Glomerular visceral epithelial cell (primary cell): ENCODE results near the gene EMC8.
"Not testable (repeated sequence)": the region's sequence is repeated elsewhere in the genome, so short reads cannot be mapped to it uniquely, and the experiment has no call there.

Experiments used
- DNase-seq: peaks from one replicate; pipeline ENCODE4 v3.0.0-alpha.2; 2016; ENCODE audit errors: extremely low spot score

The EMC8 gene

DNA sequence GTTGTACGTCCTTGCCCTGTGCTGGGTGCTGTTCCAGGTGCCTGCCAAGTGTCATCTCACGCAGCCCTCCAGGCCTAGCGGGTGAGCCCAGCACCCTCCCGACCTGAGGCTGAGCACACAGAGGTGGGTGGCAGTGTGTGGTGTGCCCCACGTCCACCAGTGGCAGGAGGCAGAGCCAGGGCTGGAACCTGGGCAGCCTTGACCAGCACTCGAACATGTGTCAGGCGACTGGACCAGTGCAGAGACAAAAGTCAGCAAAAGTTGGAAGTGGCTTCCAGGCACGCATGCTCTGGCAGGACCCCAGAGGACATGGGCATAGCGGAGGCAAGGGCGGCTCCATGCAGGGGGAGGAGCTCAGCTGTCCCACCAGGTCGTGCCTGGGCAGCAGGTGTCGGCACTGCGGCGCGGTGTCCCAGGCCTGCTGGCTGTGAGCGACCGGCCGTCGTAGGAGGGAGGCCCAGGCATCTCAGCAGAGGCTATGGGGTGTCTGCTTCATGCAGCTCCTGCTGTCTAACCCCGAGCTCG is 35.9 kb upstream of the EMC8 start:
- DNase-seq = no peak

DNA sequence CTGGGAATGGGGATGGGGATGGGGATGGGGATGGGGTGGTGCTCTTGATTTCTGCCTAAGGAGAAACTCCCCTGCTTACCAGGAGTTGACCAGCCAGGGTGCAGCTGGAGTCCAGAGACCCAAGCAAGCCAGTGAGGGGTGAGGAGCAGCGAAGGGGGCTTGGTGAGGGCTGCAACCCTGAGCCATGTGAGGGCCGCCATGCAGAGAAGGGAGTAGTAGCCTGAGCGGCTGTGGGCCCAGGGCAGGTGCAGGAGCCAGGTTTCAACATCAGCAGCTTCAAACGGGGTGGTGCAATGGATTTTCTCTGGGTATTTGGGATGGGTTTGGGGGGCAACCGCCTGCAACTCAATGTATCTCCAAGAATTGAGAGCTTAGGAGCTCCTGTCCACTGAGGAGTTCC is 35.4 kb upstream of the EMC8 start:
- no peak for DNase-seq

- DNase-seq = no peak
Measured at GRCh38 chr16:85833219-85833920, 34.0 kb upstream of the EMC8 start.

- DNase-seq = no peak
Measured at GRCh38 chr16:85832570-85833218, 33.4 kb upstream of the EMC8 start.

DNA sequence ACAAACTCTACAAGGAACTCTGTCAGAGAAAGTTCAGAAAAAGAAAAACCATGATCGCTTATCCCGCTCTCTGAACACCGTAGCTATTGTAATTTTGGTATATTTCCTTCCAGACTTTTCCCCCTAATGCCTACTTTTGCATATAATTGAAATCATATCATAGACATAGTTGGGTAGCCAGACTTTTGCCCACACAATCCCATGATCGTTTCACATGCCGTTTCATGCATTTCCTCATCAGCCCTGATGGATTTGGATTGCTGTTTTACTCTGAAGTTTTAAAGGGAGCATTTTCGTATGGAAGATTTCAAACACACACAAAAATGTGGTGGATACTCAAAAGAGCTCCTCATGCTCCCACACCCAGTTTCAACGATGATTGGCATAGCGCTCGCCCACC is 31.5 kb upstream of the EMC8 start:
- DNase-seq = no peak

DNA sequence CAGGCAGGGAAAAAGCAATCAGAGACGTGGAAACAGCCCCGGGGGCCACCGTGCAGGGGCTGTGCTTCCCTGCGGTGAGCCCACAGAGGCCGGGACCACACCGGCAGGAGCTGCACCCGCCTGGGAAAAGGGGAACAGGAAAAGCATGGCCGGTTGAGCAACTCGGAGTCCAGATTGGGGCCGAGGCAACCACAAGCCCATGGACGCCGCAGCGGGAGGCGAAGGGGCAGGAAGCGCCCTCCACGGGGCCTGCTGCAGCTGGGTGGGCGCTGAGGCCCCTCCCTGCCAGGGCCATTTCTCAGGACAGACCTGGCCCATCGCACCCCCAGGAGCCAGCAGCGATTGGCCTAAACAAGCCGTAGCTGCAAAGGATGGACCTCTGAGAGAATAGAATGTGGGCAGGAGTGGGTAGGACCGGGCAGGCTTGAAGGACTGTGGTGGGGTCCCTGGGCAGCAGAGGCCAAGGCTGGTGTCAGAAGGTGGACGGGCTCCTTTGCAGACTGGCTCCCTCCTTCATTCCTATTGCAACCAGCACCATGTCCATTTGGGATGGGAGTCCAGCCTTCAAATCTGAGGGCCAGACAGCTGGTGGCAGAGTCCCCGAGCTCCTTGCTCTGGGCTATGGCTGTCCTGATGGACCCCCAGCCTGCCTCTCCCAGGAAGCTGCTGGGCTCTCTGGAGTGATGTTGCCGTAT is 30.6 kb upstream of the EMC8 start:
- no peak for DNase-seq

- DNase-seq = no peak
Measured at GRCh38 chr16:85829171-85829719, 29.9 kb upstream of the EMC8 start.

- no peak for DNase-seq
Measured at GRCh38 chr16:85828166-85828565, 28.8 kb upstream of the EMC8 start.

DNA sequence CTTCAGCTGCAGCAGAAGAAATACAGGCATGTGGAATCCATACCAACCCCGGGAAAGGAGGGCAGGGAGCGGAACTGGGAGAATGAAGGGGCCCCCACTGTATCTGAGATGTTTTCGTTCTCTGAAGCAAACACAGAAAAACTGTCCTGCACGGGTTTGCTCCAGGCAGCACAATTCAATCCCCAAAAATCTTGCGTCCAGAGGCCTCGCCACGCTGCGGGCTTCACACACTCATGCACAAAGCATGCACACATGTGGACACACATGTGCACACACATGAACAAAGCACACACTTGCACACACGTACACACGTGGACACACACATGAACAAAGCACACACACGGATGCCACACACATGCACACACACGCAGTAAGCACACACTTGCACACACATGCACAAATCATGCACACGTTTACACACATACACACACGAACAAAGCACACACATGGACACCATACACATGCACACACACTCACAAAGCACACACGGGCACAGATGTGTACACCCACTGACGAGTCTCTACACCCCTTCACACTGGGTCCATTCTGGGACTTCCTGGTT is 27.4 kb upstream of the EMC8 start:
- no peak for DNase-seq

GRCh38 chr16:85825326-85825725 is 26.0 kb upstream of the EMC8 start:
- DNase-seq = no peak

DNA sequence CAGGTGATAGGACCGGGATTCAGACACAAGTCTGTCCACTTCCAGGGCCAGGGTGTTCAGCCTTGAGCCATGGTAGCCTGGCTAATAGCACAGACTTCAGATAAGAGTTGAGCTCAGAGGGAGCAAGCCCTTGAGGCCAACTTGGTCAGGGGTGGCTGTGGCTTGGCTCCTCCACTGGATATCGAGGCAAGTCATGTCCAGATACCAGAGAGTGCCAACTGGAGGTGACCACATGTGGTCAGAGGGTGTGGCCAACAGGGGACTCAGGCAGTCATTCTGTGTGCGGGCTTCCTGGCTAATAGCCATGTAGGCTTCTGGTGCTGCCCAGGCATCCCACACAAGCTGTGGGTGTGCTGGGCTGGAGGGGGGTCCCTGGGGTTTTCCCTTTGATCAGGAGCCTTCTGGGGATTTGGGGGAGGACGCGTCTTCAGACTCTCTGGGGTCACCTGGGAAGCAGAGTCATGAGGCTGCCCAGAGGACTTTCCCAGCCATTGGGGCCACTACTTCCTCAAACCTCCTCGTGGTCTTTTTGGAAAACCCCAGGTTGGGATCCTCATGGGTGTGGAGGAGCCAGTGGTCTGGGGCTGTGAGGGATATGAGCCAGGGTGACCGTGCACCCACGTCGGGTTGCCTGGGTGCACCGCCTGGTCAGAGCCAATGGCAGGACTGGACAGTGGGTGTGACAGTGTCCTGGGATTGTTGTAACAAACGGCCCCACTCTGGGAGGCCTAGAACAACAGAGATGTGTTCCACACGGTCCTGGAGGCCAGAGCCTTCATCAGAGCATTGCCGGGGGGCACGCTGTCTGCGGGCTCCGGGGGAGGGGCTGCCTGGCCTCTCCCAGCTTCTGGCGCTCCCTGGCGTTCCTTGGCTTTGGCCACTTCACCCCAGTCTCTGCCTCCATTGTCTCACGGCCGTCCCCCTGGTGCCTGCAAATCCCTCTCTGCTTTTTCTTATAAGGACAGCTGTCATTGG is 25.1 kb upstream of the EMC8 start:
- no peak for DNase-seq

DNA sequence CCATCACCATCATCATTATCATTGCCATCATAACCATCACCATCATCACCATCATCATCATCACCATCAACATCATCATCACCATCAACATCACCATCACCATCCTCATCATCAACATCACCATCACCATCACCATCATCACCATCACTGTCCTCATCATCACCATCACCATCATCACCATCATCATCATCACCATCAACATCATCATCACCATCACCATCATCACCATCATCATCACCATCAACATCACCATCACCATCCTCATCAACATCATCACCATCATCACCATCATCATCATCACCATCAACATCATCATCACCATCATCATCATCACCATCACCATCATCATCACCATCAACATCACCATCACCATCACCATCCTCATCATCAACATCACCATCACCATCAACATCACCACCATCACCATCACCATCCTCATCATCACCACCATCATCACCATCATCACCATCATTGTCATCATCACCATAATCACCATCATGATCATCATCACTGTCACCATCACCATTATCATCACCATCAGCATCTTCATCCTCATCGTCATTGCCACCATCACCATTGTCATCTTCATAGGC is 24.1 kb upstream of the EMC8 start:
- DNase-seq = no peak

- DNase-seq = no peak
Measured at GRCh38 chr16:85822145-85822544, 22.8 kb upstream of the EMC8 start.

DNA sequence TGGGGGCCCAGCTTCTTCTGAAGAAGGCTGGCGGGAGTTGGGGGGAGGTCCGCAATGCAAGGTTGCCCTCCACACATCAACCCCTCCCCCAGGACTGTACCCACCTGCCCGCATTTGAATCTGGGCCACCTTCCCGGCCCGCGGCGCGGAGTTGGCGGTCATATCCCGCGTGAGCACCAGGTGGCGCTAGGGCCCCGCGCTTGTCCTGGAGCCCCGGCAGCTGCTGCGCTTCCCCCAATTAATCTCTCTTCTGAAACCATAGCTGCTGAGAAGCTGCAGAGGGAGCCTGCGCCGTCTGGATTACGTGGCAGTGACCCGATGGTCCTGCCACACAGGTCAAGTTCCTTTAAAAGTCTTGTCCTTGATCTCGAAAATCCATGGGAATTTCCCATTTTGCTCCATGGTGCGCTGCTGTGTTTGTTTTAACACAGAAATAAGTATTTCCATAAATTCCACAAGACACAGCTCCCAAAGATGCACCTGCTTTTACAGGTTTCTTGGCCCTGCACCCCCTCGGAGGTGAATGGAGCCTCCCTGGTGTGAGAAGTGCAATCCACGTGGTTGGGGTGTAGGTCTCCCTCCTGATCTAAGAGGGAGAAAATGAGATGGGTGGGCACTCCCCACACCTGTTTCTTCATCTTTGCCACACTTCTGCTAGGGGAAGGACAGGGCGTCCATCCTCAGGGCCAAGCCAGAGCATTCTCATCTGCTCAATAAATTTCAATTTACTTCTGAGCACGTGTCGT is 22.2 kb upstream of the EMC8 start:
- peak; percentile 64 for DNase-seq

- no peak for DNase-seq
Measured at GRCh38 chr16:85820604-85821372, 21.4 kb upstream of the EMC8 start.

- no peak for DNase-seq
Measured at GRCh38 chr16:85819771-85820170, 20.4 kb upstream of the EMC8 start.

- peak; percentile 67 for DNase-seq
Measured at GRCh38 chr16:85819245-85819644, 19.9 kb upstream of the EMC8 start.

DNA sequence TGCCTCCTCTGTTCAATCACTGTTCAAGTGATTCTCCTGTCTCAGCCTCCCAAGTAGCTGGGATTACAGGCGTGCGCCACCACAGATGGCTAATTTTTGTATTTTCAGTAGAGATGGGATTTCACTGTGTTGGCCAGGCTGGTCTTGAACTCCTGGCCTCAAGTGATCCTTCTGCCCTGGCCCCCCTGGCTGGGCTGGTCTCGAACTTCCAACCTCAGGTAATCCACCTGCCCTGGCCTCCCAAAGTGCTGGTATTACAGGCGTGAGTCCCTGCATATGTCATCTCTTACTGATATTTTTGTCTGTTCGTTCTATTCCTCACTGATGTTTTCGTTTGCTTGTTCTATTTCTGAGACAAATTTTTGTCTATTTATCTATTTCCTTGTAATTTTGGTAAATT is 17.9 kb upstream of the EMC8 start:
- not testable (repeated sequence) for DNase-seq

GRCh38 chr16:85816159-85816558 is 16.8 kb upstream of the EMC8 start:
- no peak for DNase-seq
